Endothelial cell (in vitro differentiated cells): ENCODE measurements around the gene ST6GALNAC4. TPM values are rescaled to one million over a fixed set of nuclear protein-coding genes. Genes with fewer than 3 reads are reported as not detected.

Experiments
- DNase-seq: peaks from one replicate; pipeline ENCODE4 v3.0.0; 2021; ENCODE audit warnings: low spot score
- H3K27ac Mint-ChIP-seq: one replicate; pipeline ENCODE4 v1.8.0; 2021; ENCODE audit warnings: mixed read lengths, inconsistent platforms; ENCODE audit not compliant: unreplicated experiment
- H3K27me3 Mint-ChIP-seq: one replicate; pipeline ENCODE4 v1.8.0; 2021; ENCODE audit warnings: mild to moderate bottlenecking, moderate library complexity, mixed read lengths, inconsistent platforms; ENCODE audit not compliant: unreplicated experiment
- H3K36me3 Mint-ChIP-seq: one replicate; pipeline ENCODE4 v1.8.0; 2021; ENCODE audit warnings: mild to moderate bottlenecking, low read depth, mixed read lengths, inconsistent platforms; ENCODE audit not compliant: unreplicated experiment
- H3K4me1 Mint-ChIP-seq: one replicate; pipeline ENCODE4 v1.8.0; 2021; ENCODE audit warnings: mild to moderate bottlenecking, mixed read lengths, inconsistent platforms; ENCODE audit not compliant: unreplicated experiment
- H3K4me3 Mint-ChIP-seq: one replicate; pipeline ENCODE4 v1.8.0; 2021; ENCODE audit warnings: mild to moderate bottlenecking, mixed read lengths, inconsistent platforms; ENCODE audit not compliant: unreplicated experiment
- H3K9me3 Mint-ChIP-seq: one replicate; pipeline ENCODE4 v1.8.0; 2021; ENCODE audit warnings: mixed read lengths, inconsistent platforms; ENCODE audit not compliant: unreplicated experiment
- CTCF ChIP-seq: fragments of 200-600 bp; sonication (generic); IDR thresholded peaks from one replicate; pipeline ENCODE4 v1.5.0; 2021; ENCODE audit warnings: antibody characterized with exemption; ENCODE audit not compliant: unreplicated experiment
- total RNA-seq: library from RNA; stranded (reverse); fragmentation: NEBNext Ultra II Directional; extraction: Animal tissue kit (Norgen Biotek cat#: 25700); gene quantifications from one replicate; pipeline ENCODE4 v1.2.1, GENCODE V29; 2021; ENCODE audit not compliant: unreplicated experiment

Gene ST6GALNAC4
- total RNA-seq, 1 donor from 2014 or later = 25.0 TPM

GRCh38 chr9:127875306-127875966, 41.4 kb downstream of the ST6GALNAC4 start:
- peaks cover 12% of the 10 kb centered on the region for H3K27me3 Mint-ChIP-seq
- H3K4me3 Mint-ChIP-seq = no peak overlapping the region
- peaks cover 17% of the 10 kb centered on the region for H3K4me1 Mint-ChIP-seq
- no peak for TF ChIP-seq CTCF
- DNase-seq = no peak
- H3K9me3 Mint-ChIP-seq = no peaks in the 10 kb centered on the region
- H3K36me3 Mint-ChIP-seq = peaks cover 15% of the 10 kb centered on the region
- H3K27ac Mint-ChIP-seq = no peak overlapping the region

- DNase-seq = no peak
- peaks cover 16% of the 10 kb centered on the region for H3K4me1 Mint-ChIP-seq
- no peak overlapping the region for H3K27ac Mint-ChIP-seq
- H3K36me3 Mint-ChIP-seq = peaks cover 15% of the 10 kb centered on the region
- TF ChIP-seq CTCF = no peak
- no peaks in the 10 kb centered on the region for H3K9me3 Mint-ChIP-seq
- H3K27me3 Mint-ChIP-seq = peaks cover 12% of the 10 kb centered on the region
- no peak overlapping the region for H3K4me3 Mint-ChIP-seq
Measured at GRCh38 chr9:127874301-127875221, 42.3 kb downstream of the ST6GALNAC4 start.

- Mint-ChIP-seq H3K27ac (no peak overlapping the region), H3K4me3 (no peak overlapping the region), H3K27me3 (peaks cover 13% of the 10 kb centered on the region), H3K36me3 (peaks cover 13% of the 10 kb centered on the region), H3K9me3 (no peaks in the 10 kb centered on the region), H3K4me1 (peaks cover 17% of the 10 kb centered on the region)
- DNase-seq = no peak
- no peak for TF ChIP-seq CTCF
Measured at GRCh38 chr9:127873886-127874285, 43.0 kb downstream of the ST6GALNAC4 start.

GRCh38 chr9:127873223-127873691, 43.6 kb downstream of the ST6GALNAC4 start:
- Mint-ChIP-seq H3K9me3 (no peaks in the 10 kb centered on the region), H3K36me3 (peaks cover 12% of the 10 kb centered on the region), H3K27ac (no peak overlapping the region), H3K27me3 (peaks cover 13% of the 10 kb centered on the region), H3K4me1 (peaks cover 18% of the 10 kb centered on the region), H3K4me3 (no peak overlapping the region)
- no peak for TF ChIP-seq CTCF
- DNase-seq = no peak
